ENCODE data around the gene GNAQ. TPM values are rescaled to one million over a fixed set of nuclear protein-coding genes. Genes with fewer than 3 reads are reported as not detected.

The GNAQ gene
- total RNA-seq, 1 donor = 58.0 TPM

DNA sequence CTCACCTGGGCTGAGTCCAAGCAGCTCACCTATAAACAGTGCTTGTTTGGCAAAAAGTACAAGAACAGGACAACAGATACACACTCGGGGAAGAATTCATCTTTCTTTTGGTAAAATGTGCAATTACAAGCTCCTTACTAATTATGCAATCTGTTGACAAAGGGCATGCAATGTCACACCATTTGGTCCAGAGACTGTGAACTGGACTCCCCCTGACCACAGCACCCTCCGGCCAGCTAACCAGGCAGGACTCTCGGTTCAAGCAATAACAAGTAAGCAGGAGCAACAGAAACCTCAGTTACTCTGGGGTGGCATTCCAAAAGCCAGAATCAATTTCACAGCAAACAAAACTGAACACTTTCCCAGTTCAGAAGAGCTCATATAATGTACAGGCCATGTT, 113.8 kb downstream of the GNAQ start:
- TF ChIP-seq, protein P1, sequence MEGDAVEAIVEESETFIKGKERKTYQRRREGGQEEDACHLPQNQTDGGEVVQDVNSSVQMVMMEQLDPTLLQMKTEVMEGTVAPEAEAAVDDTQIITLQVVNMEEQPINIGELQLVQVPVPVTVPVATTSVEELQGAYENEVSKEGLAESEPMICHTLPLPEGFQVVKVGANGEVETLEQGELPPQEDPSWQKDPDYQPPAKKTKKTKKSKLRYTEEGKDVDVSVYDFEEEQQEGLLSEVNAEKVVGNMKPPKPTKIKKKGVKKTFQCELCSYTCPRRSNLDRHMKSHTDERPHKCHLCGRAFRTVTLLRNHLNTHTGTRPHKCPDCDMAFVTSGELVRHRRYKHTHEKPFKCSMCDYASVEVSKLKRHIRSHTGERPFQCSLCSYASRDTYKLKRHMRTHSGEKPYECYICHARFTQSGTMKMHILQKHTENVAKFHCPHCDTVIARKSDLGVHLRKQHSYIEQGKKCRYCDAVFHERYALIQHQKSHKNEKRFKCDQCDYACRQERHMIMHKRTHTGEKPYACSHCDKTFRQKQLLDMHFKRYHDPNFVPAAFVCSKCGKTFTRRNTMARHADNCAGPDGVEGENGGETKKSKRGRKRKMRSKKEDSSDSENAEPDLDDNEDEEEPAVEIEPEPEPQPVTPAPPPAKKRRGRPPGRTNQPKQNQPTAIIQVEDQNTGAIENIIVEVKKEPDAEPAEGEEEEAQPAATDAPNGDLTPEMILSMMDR (IDR thresholded peaks at IDR 0.05; ENCODE audit: insufficient read depth, low read length) = no peak
- DNase-seq (ENCODE audit: low read depth) = no peak
- H3K4me3 ChIP-seq (ENCODE audit: low read depth, low read length) = no peak overlapping the region

DNA sequence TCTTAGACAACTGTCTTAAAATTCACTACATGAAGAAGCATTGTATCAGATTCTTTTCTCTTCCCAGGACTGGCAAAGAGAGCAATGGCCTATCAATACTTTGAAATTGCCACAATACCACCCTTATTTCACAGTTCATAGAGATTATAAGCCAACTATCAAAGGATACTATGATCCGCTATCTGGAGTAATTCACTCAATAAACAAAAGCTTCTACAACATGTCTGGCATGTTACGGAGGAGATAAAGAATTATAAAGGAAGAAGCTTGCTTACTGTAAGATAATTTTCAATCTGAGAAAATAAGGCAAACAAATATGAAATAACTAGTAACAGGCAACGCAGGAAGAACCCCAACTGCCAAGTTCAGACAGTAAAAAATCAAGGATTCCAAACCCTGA, 114.8 kb downstream of the GNAQ start:
- H3K4me3 ChIP-seq (ENCODE audit: low read depth, low read length) = no peak overlapping the region
- no peak for DNase-seq (ENCODE audit: low read depth)
- TF ChIP-seq, protein P1 (IDR thresholded peaks at IDR 0.05; ENCODE audit: insufficient read depth, low read length) = no peak

DNA sequence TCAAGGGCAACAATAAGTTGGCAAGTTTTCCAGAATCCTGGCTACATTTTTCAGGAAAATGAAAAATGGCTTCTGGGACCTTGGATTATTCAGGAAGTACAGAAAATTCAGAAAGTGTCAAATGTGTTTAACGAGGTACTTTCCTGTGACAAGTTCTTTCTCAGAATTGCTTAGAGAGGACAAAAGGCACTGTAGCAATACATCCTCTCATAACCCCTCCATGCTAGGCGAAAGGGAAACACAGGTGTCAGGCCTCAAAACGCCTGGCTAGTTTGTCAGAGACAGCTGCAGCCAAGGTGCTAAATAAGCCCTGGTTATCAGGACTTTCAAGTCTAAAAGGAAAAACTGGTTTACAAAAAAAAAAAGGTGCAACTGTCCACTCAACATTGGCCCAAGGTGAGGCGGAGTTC, 115.2 kb downstream of the GNAQ start:
- no peak for DNase-seq (ENCODE audit: low read depth)
- no peak overlapping the region for H3K4me3 ChIP-seq (ENCODE audit: low read depth, low read length)
- TF ChIP-seq, protein P1 (IDR thresholded peaks at IDR 0.05; ENCODE audit: insufficient read depth, low read length) = no peak

DNA sequence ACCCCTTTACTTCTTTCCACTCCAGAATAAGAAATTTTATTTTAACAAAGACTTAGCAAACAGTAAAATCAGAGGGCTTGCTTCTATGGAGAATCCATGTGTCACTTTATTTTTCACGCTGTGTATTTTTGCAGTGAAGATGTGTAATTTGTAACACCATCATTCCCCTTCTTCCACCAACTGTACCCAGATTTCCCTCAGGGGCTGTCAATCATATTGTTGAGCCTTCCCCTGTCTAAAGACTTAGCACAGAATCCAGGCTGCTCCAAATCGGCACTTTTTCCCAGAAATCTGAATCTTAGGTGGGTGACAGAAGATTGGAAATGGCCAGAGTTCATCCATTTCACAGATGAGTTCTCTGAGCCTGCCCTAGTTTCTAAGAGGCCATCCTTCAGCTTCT, 115.9 kb downstream of the GNAQ start:
- TF ChIP-seq, protein P1 (IDR thresholded peaks at IDR 0.05; ENCODE audit: insufficient read depth, low read length) = no peak
- no peak for DNase-seq (ENCODE audit: low read depth)
- no peak overlapping the region for H3K4me3 ChIP-seq (ENCODE audit: low read depth, low read length)

DNA sequence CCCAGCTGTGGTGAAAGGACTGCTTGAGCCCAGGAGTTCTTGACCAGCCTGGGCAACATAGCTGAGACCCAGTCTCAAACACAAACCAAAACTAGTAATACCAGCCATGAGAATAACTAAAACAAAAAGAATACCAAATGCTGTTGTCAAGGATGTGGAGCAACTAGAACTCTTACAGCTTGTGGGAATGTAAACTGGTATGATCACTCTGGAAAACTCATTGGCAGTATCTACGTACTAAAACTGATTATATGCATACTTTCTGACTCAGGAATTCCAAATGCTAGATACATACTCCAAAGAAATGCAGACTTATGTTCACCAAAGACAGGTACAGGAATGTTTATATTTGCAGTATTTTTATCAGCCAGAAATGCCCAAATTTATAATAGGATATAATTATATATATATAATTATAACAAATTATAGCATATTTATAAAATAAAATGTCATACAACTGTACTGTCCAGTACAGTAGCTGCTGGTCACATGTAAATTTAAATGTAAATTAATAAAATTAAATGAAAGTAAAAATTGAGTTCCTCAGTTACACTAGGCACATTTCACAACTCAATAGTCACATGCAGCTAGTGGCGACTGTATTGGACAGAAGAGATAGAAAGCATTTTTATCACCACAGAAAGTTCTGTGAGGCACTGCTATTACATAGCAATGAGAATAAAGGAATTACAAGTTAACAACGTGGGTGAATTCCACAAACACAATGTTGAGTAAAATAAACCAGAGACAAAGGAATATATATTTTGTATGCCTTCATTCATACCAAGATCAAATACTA, 118.5 kb downstream of the GNAQ start:
- TF ChIP-seq, protein P1 (IDR thresholded peaks at IDR 0.05; ENCODE audit: insufficient read depth, low read length) = no peak
- peak; percentile 58 for DNase-seq (ENCODE audit: low read depth)
- no peak overlapping the region for H3K4me3 ChIP-seq (ENCODE audit: low read depth, low read length)

DNA sequence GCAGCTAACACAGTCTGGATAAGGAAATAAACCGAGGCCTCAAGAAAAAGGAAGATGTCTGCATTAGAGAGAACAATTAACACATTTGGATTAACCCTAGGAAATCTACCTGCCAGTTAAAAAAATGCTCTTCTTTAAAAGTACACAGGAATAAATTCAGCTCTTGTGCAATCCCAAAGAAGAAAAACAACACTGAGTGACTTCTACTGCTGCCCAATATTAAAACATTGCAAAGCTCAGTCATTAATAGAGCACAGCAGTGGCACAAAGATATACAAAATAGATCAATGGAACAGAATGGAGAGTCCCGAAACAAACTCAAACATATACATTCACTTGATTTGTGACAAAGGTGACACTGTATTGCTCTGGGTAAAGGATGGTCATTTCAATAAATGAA, 119.7 kb downstream of the GNAQ start:
- no peak overlapping the region for H3K4me3 ChIP-seq (ENCODE audit: low read depth, low read length)
- TF ChIP-seq, protein P1 (IDR thresholded peaks at IDR 0.05; ENCODE audit: insufficient read depth, low read length) = no peak
- DNase-seq (ENCODE audit: low read depth) = no peak

Measured in fibroblast of the aortic adventitia (primary cell).